HG03066 (cell line): ENCODE measurements around the gene RHBDD3.

Source experiments
- ATAC-seq: cut with Tn5 transposase; IDR thresholded peaks from one replicate; pipeline ENCODE4 v1.9.1; 2021; ENCODE audit warnings: low read depth; ENCODE audit not compliant: unreplicated experiment

Gene RHBDD3

GRCh38 chr22:29306835-29307595 is 39.2 kb upstream of the RHBDD3 start:
- no peak for ATAC-seq

GRCh38 chr22:29306175-29306834 is 38.5 kb upstream of the RHBDD3 start, which contains the start of gene GAS2L1:
Gene GAS2L1 (plus strand): TSS chr22:29306650. CDS start chr22:29308106, 1,456 bp downstream.
- no peak for ATAC-seq

GRCh38 chr22:29305836-29306174 is 38.0 kb upstream of the RHBDD3 start:
- ATAC-seq = no peak

- ATAC-seq = no peak
These were observed 35.1 kb upstream of the RHBDD3 start for GRCh38 chr22:29302681-29303465.

GRCh38 chr22:29302402-29302680 is 34.6 kb upstream of the RHBDD3 start:
- no peak for ATAC-seq

GRCh38 chr22:29301716-29302401 is 34.1 kb upstream of the RHBDD3 start:
- ATAC-seq = no peak

GRCh38 chr22:29300807-29301601 is 33.2 kb upstream of the RHBDD3 start:
- no peak for ATAC-seq

GRCh38 chr22:29300467-29300806 is 32.7 kb upstream of the RHBDD3 start:
- no peak for ATAC-seq

GRCh38 chr22:29299136-29299900 is 31.5 kb upstream of the RHBDD3 start:
- ATAC-seq = no peak

- ATAC-seq = no peak
These were observed 30.9 kb upstream of the RHBDD3 start for GRCh38 chr22:29298641-29299040.

GRCh38 chr22:29292379-29292778 is 24.6 kb upstream of the RHBDD3 start:
- no peak for ATAC-seq

GRCh38 chr22:29291215-29291614 is 23.4 kb upstream of the RHBDD3 start:
- ATAC-seq = no peak

- no peak for ATAC-seq
These were observed 22.3 kb upstream of the RHBDD3 start for GRCh38 chr22:29290061-29290460.

GRCh38 chr22:29288837-29289236 is 21.1 kb upstream of the RHBDD3 start:
- ATAC-seq = no peak

GRCh38 chr22:29284196-29284595 is 16.4 kb upstream of the RHBDD3 start:
- no peak for ATAC-seq

GRCh38 chr22:29277927-29278326 is 10.1 kb upstream of the RHBDD3 start:
- no peak for ATAC-seq

- no peak for ATAC-seq
These were observed 8.2 kb upstream of the RHBDD3 start for GRCh38 chr22:29275819-29276565.

GRCh38 chr22:29275167-29275566 is 7.4 kb upstream of the RHBDD3 start:
- no peak for ATAC-seq

- ATAC-seq = no peak
These were observed 4.8 kb upstream of the RHBDD3 start for GRCh38 chr22:29272624-29273023.
